ENCODE data around the gene SH3PXD2A. TPM values are rescaled to one million over a fixed set of nuclear protein-coding genes. Genes with fewer than 3 reads are reported as not detected.

Gene SH3PXD2A
- total and polyA plus RNA-seq, 12 donors, result 6.9 to 44.9 (median 34.4) TPM

DNA sequence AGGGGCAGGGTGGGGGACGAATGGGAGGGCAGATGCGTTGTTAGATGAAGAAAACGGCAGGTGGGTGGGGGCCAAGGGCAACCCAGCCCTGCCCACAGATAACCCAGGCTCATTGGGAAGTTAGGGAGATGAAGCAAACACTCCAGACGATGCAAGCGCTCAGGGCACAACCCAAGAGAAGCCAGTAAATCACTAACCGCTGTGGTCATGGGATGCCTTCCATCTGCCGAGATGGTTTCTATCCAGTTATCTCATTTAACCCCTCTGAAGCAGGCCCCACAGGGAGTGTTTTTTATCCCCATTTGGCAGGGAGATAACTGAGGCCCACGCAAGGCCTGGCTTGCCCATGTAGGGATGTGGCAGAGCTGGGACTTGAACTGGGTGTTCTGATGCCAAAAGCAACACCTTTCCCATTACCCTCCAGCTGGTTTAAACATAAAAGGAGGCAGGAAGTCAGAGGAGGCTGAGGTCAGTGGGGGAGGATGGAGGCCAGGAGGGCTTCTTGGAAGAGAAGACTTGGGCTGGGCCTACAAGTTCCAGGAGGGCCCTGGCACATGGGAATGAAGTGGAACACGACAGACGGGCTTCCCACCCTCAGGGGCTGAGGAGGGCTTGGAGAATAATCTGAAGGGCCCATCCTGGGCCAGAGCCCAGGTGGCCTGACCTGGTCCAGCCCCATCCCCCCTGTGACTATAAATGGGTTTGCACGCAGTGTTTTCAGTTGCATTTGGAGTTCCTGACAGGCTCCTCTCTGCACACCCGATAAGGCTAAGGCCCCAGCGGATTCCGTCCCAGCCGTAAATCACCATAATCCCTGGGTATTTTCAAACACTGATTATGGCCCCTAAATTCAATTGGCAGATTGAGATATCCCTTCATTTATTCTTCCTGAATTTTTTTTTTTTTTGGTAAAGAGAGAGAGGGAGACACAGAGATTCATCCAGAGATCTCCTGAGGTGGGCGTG is 281.0 kb downstream of the SH3PXD2A start:
- intact Hi-C loops (cut with DNase I), result no loop called here

GRCh38 chr10:103573205-103573487 is 282.2 kb downstream of the SH3PXD2A start:
- WGBS, 2 donors, result 87 to 88% methylated on average over 7 of the region's 7 CpGs
- no peak overlapping the region for H3K27ac ChIP-seq
- no peak overlapping the region for H3K4me3 ChIP-seq
- TF ChIP-seq, protein P1, sequence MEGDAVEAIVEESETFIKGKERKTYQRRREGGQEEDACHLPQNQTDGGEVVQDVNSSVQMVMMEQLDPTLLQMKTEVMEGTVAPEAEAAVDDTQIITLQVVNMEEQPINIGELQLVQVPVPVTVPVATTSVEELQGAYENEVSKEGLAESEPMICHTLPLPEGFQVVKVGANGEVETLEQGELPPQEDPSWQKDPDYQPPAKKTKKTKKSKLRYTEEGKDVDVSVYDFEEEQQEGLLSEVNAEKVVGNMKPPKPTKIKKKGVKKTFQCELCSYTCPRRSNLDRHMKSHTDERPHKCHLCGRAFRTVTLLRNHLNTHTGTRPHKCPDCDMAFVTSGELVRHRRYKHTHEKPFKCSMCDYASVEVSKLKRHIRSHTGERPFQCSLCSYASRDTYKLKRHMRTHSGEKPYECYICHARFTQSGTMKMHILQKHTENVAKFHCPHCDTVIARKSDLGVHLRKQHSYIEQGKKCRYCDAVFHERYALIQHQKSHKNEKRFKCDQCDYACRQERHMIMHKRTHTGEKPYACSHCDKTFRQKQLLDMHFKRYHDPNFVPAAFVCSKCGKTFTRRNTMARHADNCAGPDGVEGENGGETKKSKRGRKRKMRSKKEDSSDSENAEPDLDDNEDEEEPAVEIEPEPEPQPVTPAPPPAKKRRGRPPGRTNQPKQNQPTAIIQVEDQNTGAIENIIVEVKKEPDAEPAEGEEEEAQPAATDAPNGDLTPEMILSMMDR (IDR thresholded peaks at IDR 0.05), result no peak
- H3K4me1 ChIP-seq, result no peaks in the 10 kb centered on the region
- DNase-seq (no peak), ATAC-seq (no peak)
- intact Hi-C loops (cut with DNase I), result no loop called here
- H3K9me3 ChIP-seq, result no peaks in the 10 kb centered on the region
- peaks cover 0 to 7% (median 0%) of the 10 kb centered on the region in 7 donors for H3K27me3 ChIP-seq
- H3K36me3 ChIP-seq, result no peaks in the 10 kb centered on the region

More for the DNA sequence above, 281.0 kb downstream of the SH3PXD2A start:
- H3K27me3 ChIP-seq, result peaks cover 0 to 7% (median 0%) of the 10 kb centered on the region in 7 donors
- TF ChIP-seq, protein P1 (IDR thresholded peaks at IDR 0.05), result no peak
- H3K27ac ChIP-seq, result no peak overlapping the region
- H3K36me3 ChIP-seq, result no peaks in the 10 kb centered on the region
- ATAC-seq (no peak), DNase-seq (no peak)
- WGBS, 2 donors, result 87% methylated on average over 16 of the region's 16 CpGs
- H3K4me1 ChIP-seq, result no peaks in the 10 kb centered on the region
- no peaks in the 10 kb centered on the region for H3K9me3 ChIP-seq
- no peak overlapping the region for H3K4me3 ChIP-seq

DNA sequence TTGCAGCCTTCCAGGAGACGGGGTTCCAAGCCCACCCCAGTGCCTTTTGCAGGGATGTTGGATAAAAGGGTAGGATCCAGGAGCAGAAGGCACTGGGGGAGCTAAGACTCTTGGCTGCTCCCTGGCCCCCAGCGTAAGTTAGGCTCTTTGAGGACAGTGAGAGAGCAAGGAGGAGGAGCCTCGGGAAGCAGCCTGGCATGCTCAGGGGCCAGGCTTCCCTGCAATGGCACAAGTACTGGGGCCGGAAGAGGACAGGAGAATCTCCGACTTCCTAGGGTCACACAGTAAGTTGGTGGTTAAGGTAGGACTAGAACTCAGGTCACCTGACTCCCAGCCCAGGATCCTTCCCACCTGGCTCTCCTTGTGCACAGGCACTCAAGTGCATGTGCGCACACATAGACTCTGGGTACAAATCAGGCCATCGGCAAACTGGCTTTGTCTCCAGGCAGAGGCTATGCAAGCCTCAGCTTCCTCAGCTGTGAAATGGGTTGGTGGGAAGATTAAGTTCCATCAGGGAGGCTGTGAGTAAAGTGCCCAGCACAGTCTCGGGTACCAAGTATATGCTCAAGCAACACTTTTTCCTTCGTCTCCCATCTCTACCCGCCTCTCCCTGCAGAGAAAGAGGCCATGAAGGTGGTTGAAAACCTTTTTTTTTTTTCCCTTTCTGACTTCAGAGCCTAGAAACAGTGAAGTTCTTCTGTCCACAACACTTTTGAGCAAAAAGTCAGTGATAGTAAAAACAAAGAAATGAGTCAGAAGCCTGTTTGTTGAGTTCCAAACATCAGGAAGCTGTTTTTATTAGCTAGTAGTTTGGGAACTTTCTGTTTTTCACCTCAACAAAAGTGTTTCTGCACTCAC is 282.8 kb downstream of the SH3PXD2A start:
- intact Hi-C loops (cut with DNase I), result no loop called here
- peaks cover 0 to 7% (median 0%) of the 10 kb centered on the region in 7 donors for H3K27me3 ChIP-seq
- no peaks in the 10 kb centered on the region for H3K36me3 ChIP-seq
- H3K4me3 ChIP-seq, result no peak overlapping the region
- TF ChIP-seq, protein P1 (IDR thresholded peaks at IDR 0.05), result no peak
- no peak overlapping the region for H3K27ac ChIP-seq
- ATAC-seq (no peak), DNase-seq (no peak)
- no peaks in the 10 kb centered on the region for H3K9me3 ChIP-seq
- WGBS, 2 donors, result 91 to 93% methylated on average over 10 of the region's 10 CpGs
- H3K4me1 ChIP-seq, result no peaks in the 10 kb centered on the region

DNA sequence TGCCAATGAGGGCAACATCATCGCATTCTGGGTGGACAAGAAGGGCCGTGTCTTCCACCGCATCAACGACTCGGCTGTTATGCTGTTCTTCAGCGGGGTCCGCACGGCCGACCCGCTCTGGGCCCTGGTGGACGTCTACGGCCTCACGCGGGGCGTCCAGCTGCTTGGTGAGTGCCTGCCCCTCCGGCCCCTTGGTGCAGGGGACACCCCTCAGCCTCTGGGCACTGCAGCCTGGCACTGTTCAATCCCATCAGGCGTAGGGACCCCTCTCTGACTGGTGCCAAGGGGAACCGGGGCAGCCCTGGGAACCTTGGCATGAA is 283.8 kb downstream of the SH3PXD2A start:
- DNase-seq (no peak), ATAC-seq (no peak)
- Histone ChIP-seq H3K4me3 (no peak overlapping the region), H3K27ac (no peak overlapping the region), H3K9me3 (no peaks in the 10 kb centered on the region), H3K36me3 (no peaks in the 10 kb centered on the region), H3K4me1 (no peaks in the 10 kb centered on the region), H3K27me3 (peaks cover 0 to 7% (median 0%) of the 10 kb centered on the region in 7 donors)
- TF ChIP-seq, protein P1 (IDR thresholded peaks at IDR 0.05), result no peak
- WGBS, 2 donors, result 96% methylated on average over 18 of the region's 18 CpGs
- intact Hi-C loops (cut with DNase I), result no loop called here

All from heart right ventricle (tissue), 16 donors.